Subcutaneous adipose tissue (tissue), 4 donors: ENCODE results near the gene ZNF69. TPM values are rescaled to one million over a fixed set of nuclear protein-coding genes. Genes with fewer than 3 reads are reported as not detected.

Source experiments
- CTCF ChIP-seq: fragments of 450-650 bp; IDR thresholded peaks from one replicate; pipeline ENCODE4 v1.5.1; 2016; ENCODE audit warnings: low read depth, mild to moderate bottlenecking, control low read depth, antibody characterized with exemption, moderate library complexity
- total RNA-seq, 4 donors: library from RNA; depleted of rRNA; stranded (reverse); fragments of >200 nt; gene quantifications; one replicate each; pipeline ENCODE4 v1.1.0, GENCODE V29; 2016

ZNF69 gene
- total RNA-seq: 10 to 100 TPM; 10.3 to 23.5 (median 11.8) TPM

- TF ChIP-seq CTCF: no peak
These were observed at the start of gene ZNF69 for GRCh38 chr19:11887611-11888531. Gene ZNF69 (plus strand): TSS chr19:11887782. CDS start chr19:11887924, 142 bp downstream.

GRCh38 chr19:11843722-11844121 lies 43.9 kb upstream of the ZNF69 start:
- TF ChIP-seq CTCF: no peak

DNA sequence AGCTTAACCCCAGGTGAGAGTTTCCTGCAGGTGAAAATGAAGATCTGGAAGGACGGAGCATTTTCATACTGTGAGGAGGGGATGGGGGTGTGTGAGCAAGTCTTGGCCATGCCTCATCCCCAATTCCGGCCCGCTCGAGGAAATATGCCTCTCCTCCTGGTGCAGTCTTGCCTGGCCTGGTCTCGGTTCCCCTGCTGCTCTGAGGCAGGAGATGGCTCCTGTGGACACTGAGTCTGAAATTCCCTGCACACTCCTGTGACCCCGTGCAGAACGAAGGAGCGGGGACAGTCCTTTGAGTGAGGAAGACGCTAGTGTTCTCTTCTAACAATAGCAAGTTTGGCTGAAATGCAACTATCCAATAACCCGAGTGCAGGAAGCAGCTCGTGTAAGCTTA lies 39.4 kb upstream of the ZNF69 start:
- no peak for TF ChIP-seq CTCF

GRCh38 chr19:11848594-11849469 lies 38.8 kb upstream of the ZNF69 start, which contains the start of gene ZNF439:
Gene ZNF439 (plus strand): TSS chr19:11848726. CDS start chr19:11848868, 142 bp downstream.
- no peak for TF ChIP-seq CTCF

DNA sequence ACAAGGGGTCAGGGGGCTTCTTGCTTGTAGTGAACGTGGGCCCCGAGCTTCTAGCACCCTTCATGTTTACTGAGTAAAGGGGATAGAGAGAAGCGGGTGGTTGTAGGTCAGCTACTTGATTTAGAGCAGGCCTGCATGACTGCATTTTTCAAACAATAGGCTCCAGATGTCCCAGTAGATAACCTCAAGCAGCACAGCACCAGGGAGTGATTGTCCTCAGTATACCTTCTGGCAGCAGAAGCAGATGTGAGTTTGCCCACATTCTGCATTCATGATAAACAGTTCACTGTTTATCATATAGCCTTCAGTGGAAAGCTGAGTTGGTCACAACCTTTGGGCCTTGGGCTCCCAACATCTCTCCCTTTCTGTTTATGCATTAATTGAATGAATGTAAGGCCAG lies 34.2 kb upstream of the ZNF69 start:
- no peak for TF ChIP-seq CTCF

DNA sequence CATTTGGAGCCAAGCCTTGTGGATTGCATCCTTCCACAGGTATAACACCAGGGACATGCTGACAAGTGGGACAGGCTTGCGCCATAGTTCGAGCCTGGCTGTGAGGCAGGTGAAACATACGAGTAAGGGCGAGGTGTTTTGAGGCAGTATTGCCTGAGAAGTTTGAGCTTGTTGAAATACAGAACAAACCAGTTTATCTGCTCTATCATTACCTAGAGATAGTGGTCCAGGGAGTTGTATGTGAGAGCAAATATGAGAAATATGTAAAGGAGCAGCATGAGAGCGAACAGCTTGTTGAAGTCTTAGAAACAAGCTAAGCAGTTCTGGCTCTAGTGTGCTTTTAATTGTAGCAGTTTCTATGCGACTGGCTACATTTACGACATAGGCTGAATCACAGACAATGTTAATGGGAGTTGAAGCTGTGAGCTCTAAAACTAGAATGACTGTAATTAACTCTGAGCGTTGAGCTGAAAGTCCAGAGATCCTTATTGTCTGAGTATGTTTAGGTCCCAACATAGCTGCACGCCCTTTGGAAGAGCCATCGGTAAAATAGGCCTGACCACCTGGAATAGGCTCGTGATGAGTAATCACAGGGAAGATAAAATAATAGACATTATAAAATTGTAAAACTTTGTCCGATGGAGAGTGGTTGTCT lies 30.9 kb upstream of the ZNF69 start:
- TF ChIP-seq CTCF: no peak
